HEK293 (cell line): ENCODE measurements around the gene PHLDB3.

Experiments used
- CTCF ChIA-PET: fragments of 350-600 bp; formaldehyde crosslinking; extraction: SDS; loops from one replicate; lab custom pipeline; 2021; ENCODE audit warnings: antibody characterized with exemption; lab: Yijun Ruan, JAX
- POLR2A ChIA-PET: fragments of 300-600 bp; formaldehyde crosslinking; extraction: SDS; loops from one replicate; lab custom pipeline; 2020; ENCODE audit warnings: antibody characterized with exemption, inconsistent platforms; lab: Yijun Ruan, JAX
- H3K27ac ChIP-seq: fragments of 200-500 bp; sonication (Bioruptor generic); 2 replicates; pipeline ENCODE4 v1.5.1; 2014; ENCODE audit warnings: low read depth, low read length, control low read depth, inconsistent platforms; ENCODE audit errors: extremely low read depth
- H3K36me3 ChIP-seq, 2 experiments: fragments of 200-500 bp in 1 of 2; sonication (Bioruptor generic) in 1 of 2; 1 replicate in 1 of 2; 2 replicates in 1 of 2; pipeline ENCODE4 v1.5.1; 2014 to 2017; ENCODE audit warnings: inconsistent platforms in 2 of 2, low read length in 2 of 2; ENCODE audit not compliant: control insufficient read depth in 2 of 2, insufficient read depth in 1 of 2
- H3K4me1 ChIP-seq: fragments of 200-500 bp; sonication (Bioruptor generic); 2 replicates; pipeline ENCODE4 v1.5.1; 2014; ENCODE audit warnings: mild to moderate bottlenecking, low read length, inconsistent platforms; ENCODE audit not compliant: control insufficient read depth, insufficient read depth
- H3K4me3 ChIP-seq: 2 replicates; pipeline ENCODE4 v1.5.1; 2011; ENCODE audit warnings: low read depth, mild to moderate bottlenecking, control low read depth, low read length, moderate library complexity
- H3K9me3 ChIP-seq: fragments of 200-500 bp; sonication (Bioruptor generic); 2 replicates; pipeline ENCODE4 v1.5.1; 2014; ENCODE audit warnings: low read depth, low read length, inconsistent platforms; ENCODE audit not compliant: control insufficient read depth, insufficient read depth
- BCL6B ChIP-seq: fragments of 450-650 bp; formaldehyde crosslinking; IDR thresholded peaks from 2 replicates; pipeline ENCODE4 v1.5.1; 2017; ENCODE audit warnings: missing biosample characterization, missing genetic modification characterization
- HIC1 ChIP-seq: fragments of 450-650 bp; formaldehyde crosslinking; IDR thresholded peaks from 2 replicates; pipeline ENCODE4 v1.5.1; 2016; ENCODE audit warnings: missing biosample characterization, missing genetic modification characterization
- KLF16 ChIP-seq: fragments of 450-650 bp; formaldehyde crosslinking; IDR thresholded peaks from 2 replicates; pipeline ENCODE4 v1.5.1; 2017; ENCODE audit warnings: missing biosample characterization, missing genetic modification characterization
- PRDM10 ChIP-seq: fragments of 450-650 bp; formaldehyde crosslinking; IDR thresholded peaks from 2 replicates; pipeline ENCODE4 v1.5.1; 2016; ENCODE audit warnings: missing biosample characterization, missing genetic modification characterization
- SP3 ChIP-seq: fragments of 450-650 bp; formaldehyde crosslinking; IDR thresholded peaks from 2 replicates; pipeline ENCODE4 v1.5.1; 2016; ENCODE audit warnings: missing biosample characterization, missing genetic modification characterization
- TRIM28 ChIP-seq: IDR thresholded peaks from 2 replicates; pipeline ENCODE4 v1.6.1; 2011; ENCODE audit warnings: low read length, control low read depth, borderline replicate concordance
- ZBTB17 ChIP-seq: fragments of 450-650 bp; formaldehyde crosslinking; IDR thresholded peaks from 2 replicates; pipeline ENCODE4 v1.5.1; 2016; ENCODE audit warnings: missing biosample characterization, missing genetic modification characterization
- ZBTB8A ChIP-seq: fragments of 450-650 bp; formaldehyde crosslinking; IDR thresholded peaks from 2 replicates; pipeline ENCODE4 v1.5.1; 2016; ENCODE audit warnings: missing biosample characterization, missing genetic modification characterization
- ZFHX2 ChIP-seq: fragments of 450-650 bp; formaldehyde crosslinking; conservative IDR thresholded peaks from 2 replicates; pipeline ENCODE4 v1.5.1; 2016; ENCODE audit warnings: missing biosample characterization, missing genetic modification characterization
- ZNF133 ChIP-seq: fragments of 450-650 bp; formaldehyde crosslinking; IDR thresholded peaks from 2 replicates; pipeline ENCODE4 v1.5.1; 2016; ENCODE audit warnings: missing biosample characterization, missing genetic modification characterization
- ZNF157 ChIP-seq: fragments of 450-650 bp; formaldehyde crosslinking; IDR thresholded peaks from 2 replicates; pipeline ENCODE4 v1.5.1; 2016; ENCODE audit warnings: missing biosample characterization, missing genetic modification characterization
- ZNF175 ChIP-seq: fragments of 450-650 bp; formaldehyde crosslinking; IDR thresholded peaks from 2 replicates; pipeline ENCODE4 v1.5.1; 2016; ENCODE audit warnings: missing biosample characterization, missing genetic modification characterization
- ZNF19 ChIP-seq: fragments of 450-650 bp; formaldehyde crosslinking; IDR thresholded peaks from 2 replicates; pipeline ENCODE4; 2016; ENCODE audit warnings: missing biosample characterization, missing genetic modification characterization, low read depth
- ZNF2 ChIP-seq: fragments of 450-650 bp; formaldehyde crosslinking; IDR thresholded peaks from 2 replicates; pipeline ENCODE4 v1.5.1; 2016; ENCODE audit warnings: missing biosample characterization, missing genetic modification characterization
- ZNF223 ChIP-seq: fragments of 450-650 bp; formaldehyde crosslinking; IDR thresholded peaks from 2 replicates; pipeline ENCODE4 v1.5.1; 2016; ENCODE audit warnings: missing biosample characterization, missing genetic modification characterization
- ZNF239 ChIP-seq: fragments of 450-650 bp; formaldehyde crosslinking; IDR thresholded peaks from 2 replicates; pipeline ENCODE4 v1.5.1; 2016; ENCODE audit warnings: missing biosample characterization, missing genetic modification characterization
- ZNF26 ChIP-seq: fragments of 450-650 bp; formaldehyde crosslinking; IDR thresholded peaks from 2 replicates; pipeline ENCODE4 v1.5.1; 2016; ENCODE audit warnings: missing biosample characterization, missing genetic modification characterization
- ZNF521 ChIP-seq: fragments of 450-650 bp; formaldehyde crosslinking; IDR thresholded peaks from 2 replicates; pipeline ENCODE4 v1.5.1; 2017; ENCODE audit warnings: missing biosample characterization, mild to moderate bottlenecking, missing genetic modification characterization
- ZNF596 ChIP-seq: fragments of 450-650 bp; IDR thresholded peaks from 2 replicates; pipeline ENCODE4 v1.5.0; 2018; ENCODE audit warnings: missing biosample characterization, mild to moderate bottlenecking, missing genetic modification characterization, moderate library complexity
- ZNF623 ChIP-seq: fragments of 450-650 bp; formaldehyde crosslinking; IDR thresholded peaks from 2 replicates; pipeline ENCODE4 v1.5.1; 2016; ENCODE audit warnings: missing biosample characterization, missing genetic modification characterization
- ZNF624 ChIP-seq: fragments of 450-650 bp; formaldehyde crosslinking; IDR thresholded peaks from 2 replicates; pipeline ENCODE4 v1.5.1; 2017; ENCODE audit warnings: missing biosample characterization, missing genetic modification characterization
- ZNF629 ChIP-seq: fragments of 450-650 bp; formaldehyde crosslinking; IDR thresholded peaks from 2 replicates; pipeline ENCODE4 v1.5.1; 2017; ENCODE audit warnings: missing biosample characterization, missing genetic modification characterization
- ZNF654 ChIP-seq: fragments of 450-650 bp; formaldehyde crosslinking; IDR thresholded peaks from 2 replicates; pipeline ENCODE4 v1.5.1; 2016; ENCODE audit warnings: low read depth, missing biosample characterization, missing genetic modification characterization
- ZNF660 ChIP-seq: fragments of 450-650 bp; IDR thresholded peaks from 2 replicates; pipeline ENCODE4 v1.5.1; 2018; ENCODE audit warnings: missing biosample characterization, mild to moderate bottlenecking, missing genetic modification characterization
- ZNF701 ChIP-seq: fragments of 450-650 bp; formaldehyde crosslinking; IDR thresholded peaks from 2 replicates; pipeline ENCODE4 v1.5.1; 2016; ENCODE audit warnings: missing biosample characterization, missing genetic modification characterization
- ZNF777 ChIP-seq: fragments of 450-650 bp; formaldehyde crosslinking; IDR thresholded peaks from 2 replicates; pipeline ENCODE4 v1.5.1; 2017; ENCODE audit warnings: missing biosample characterization, missing genetic modification characterization, borderline replicate concordance
- ZNF830 ChIP-seq: fragments of 450-650 bp; IDR thresholded peaks from 2 replicates; pipeline ENCODE4 v1.5.0; 2018; ENCODE audit warnings: missing biosample characterization, missing genetic modification characterization, low read depth, mild to moderate bottlenecking, moderate library complexity
- ZNF837 ChIP-seq: fragments of 450-650 bp; formaldehyde crosslinking; IDR thresholded peaks from 2 replicates; pipeline ENCODE4 v1.5.1; 2016; ENCODE audit warnings: missing biosample characterization, missing genetic modification characterization
- ZXDB ChIP-seq: fragments of 450-650 bp; formaldehyde crosslinking; IDR thresholded peaks from 2 replicates; pipeline ENCODE4 v1.5.1; 2016; ENCODE audit warnings: missing biosample characterization, missing genetic modification characterization

The PHLDB3 gene

GRCh38 chr19:43533546-43534304 lies 29.2 kb upstream of the PHLDB3 start (continued):
- peak; percentile 98 for TF ChIP-seq PRDM10 (tag by site-specific recombination)
- no peak for TF ChIP-seq ZNF239 (tag by site-specific recombination)
- TF ChIP-seq ZNF660 (tag by site-specific recombination): peak; percentile 82
- 0 out of 2 replicates have a peak, but pooled peaks have one; percentile 9 for TF ChIP-seq ZNF596 (tag by site-specific recombination)
- TF ChIP-seq ZNF175 (tag by site-specific recombination): no peak
- TF ChIP-seq ZNF19 (tag by site-specific recombination): no peak
- no peak for TF ChIP-seq ZNF624 (tag by site-specific recombination)
- TF ChIP-seq ZNF837: no peak
- TF ChIP-seq ZNF26: no peak
- TF ChIP-seq ZNF701: no peak
- TF ChIP-seq ZFHX2: peak; percentile 72
- TF ChIP-seq ZBTB17 (tag by site-specific recombination): peak; percentile 38; the same call in 1 of the 2 replicates
- no peak for TF ChIP-seq ZNF157 (tag by site-specific recombination)
- peak; percentile 94 for TF ChIP-seq SP3 (tag by site-specific recombination)
- peak; percentile 87 for TF ChIP-seq ZNF777 (tag by site-specific recombination)
- TF ChIP-seq ZNF133 (tag by site-specific recombination): no peak
- peak; percentile 70 for TF ChIP-seq KLF16 (tag by site-specific recombination)
- TF ChIP-seq ZNF2 (tag by site-specific recombination): no peak; the same call in 1 of the 2 replicates
- TF ChIP-seq ZNF654: no peak
- no peak for TF ChIP-seq ZNF223 (tag by site-specific recombination)
- TF ChIP-seq, all 188 proteins: peak for 39

DNA sequence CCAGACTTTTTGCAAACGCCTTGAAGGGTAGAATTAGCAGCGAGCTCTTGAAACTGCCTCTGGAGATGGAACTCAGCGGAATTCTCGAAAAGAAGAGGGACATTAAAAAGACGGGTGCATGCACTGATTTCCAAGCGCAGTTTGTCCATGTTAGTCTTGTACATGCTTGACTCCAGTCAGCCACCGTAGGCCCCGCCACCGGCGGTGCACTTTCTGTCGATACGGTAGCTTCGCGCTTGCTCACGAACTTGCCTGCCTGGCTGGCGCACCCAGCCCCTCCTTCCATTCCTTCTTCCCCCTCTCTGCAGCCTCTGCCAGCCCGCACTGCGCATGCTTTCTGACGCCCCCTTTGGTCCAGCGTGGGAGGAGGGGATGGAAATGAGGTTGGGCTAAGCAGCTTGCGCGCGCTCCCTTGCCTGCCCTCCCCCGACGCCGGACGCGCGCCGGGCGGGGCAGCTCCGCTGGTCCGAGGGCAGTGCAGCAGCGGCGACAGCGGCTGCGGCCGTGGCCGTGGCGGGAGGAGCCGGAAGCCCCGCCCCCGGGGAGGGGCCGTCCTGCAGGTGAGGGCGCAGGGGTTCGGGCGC lies 28.5 kb upstream of the PHLDB3 start, which contains the start of gene ZNF575:
ZNF575 (plus strand) TSS at position 227 of the 584 bp plus-strand sequence. CDS start 1,235 bp downstream, outside the sequence.
- H3K9me3 ChIP-seq: no peaks in the 10 kb centered on the region
- ChIA-PET POLR2A (interaction anchor here (0.7 to 2.2 kb wide), 18 partner anchors 8 to 674 kb away, joined by 3 to 25 read pairs (median 6); partner anchors contain the start of genes IRGQ, PHLDB3 and ZNF576), CTCF (interaction anchor here (0.6 to 13.6 kb wide), 13 partner anchors 11 to 413 kb away, joined by 3 to 138 read pairs (median 5); partner anchors contain the start of gene LYPD3)
- peak within 1 kb of the TSS; percentile 9 for H3K4me3 ChIP-seq
- H3K27ac ChIP-seq: peak within 1 kb of the TSS; percentile 73
- H3K36me3 ChIP-seq: peaks cover 22 to 23% of the 10 kb centered on the region in 2 experiments
- peaks cover 26% of the 10 kb centered on the region for H3K4me1 ChIP-seq
- TF ChIP-seq ZNF521 (tag by site-specific recombination): no peak
- no peak for TF ChIP-seq BCL6B (tag by site-specific recombination)
- no peak for TF ChIP-seq ZNF623 (tag by site-specific recombination)
- no peak for TF ChIP-seq ZNF830 (tag by site-specific recombination)
- TF ChIP-seq HIC1 (tag by site-specific recombination): peak; percentile 36; the same call in 1 of the 2 replicates
- no peak for TF ChIP-seq TRIM28
- peak; percentile 41 for TF ChIP-seq ZNF629 (tag by site-specific recombination)
- no peak for TF ChIP-seq ZNF701
- no peak; the same call in 1 of the 2 replicates for TF ChIP-seq ZBTB8A
- peak; percentile 52 for TF ChIP-seq ZXDB (tag by site-specific recombination)
